Peyer's patch (tissue), 4 donors: ENCODE data around the gene EPG5.

Experiments used
- POLR2A ChIP-seq, 2 donors: fragments of 450-650 bp; IDR thresholded peaks; one replicate each; pipeline ENCODE4 v1.5.1; 2017; ENCODE audit warnings: antibody characterized with exemption in 2 of 2, mild to moderate bottlenecking in 2 of 2, moderate library complexity in 2 of 2
- TF ChIP-seq, protein P1 (sequence below), 6 experiments: fragments of 450-650 bp in 4 of 6; fragments of 200-600 bp in 2 of 6; sonication (generic) in 1 of 6; IDR thresholded peaks; one replicate each; pipeline ENCODE4 v1.5.1; 2017 to 2019; ENCODE audit warnings: antibody characterized with exemption in 6 of 6, mild to moderate bottlenecking in 3 of 6, moderate library complexity in 1 of 6

DNA sequence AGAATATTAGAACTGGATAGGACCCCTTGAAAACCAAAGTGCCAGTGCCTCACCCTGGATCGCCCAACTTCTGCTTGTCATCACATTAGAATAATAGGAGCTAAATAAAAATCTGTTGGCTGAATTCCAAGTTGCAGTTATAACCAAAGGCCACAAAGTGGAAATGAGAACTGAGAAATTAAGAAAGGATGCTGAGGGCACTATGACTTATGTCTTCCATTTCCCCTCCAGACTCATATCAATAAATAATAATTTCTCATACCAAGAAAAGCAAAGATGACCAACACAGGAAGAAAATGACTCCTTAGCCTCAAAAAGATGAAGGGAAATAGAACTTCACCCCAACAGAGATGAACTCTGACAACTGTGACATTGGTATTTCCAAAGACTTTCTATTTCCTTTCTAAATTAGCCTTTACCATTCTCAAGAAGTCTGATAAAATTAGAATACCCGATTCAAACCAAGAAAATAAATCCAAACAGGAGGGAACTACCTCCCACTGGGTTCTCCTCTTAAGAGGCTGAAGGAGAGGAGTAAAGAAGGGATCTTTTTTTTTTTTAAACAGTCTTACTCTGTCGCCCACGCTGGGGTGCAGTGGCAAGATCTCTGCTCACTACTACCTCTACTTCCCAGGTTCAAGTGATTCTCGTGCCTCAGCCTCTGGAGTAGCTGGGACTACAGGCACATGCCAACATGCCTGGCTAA is 46.5 kb upstream of the EPG5 start:
- no peak for TF ChIP-seq POLR2A (IDR thresholded peaks at IDR 0.05)
- TF ChIP-seq, protein P1, sequence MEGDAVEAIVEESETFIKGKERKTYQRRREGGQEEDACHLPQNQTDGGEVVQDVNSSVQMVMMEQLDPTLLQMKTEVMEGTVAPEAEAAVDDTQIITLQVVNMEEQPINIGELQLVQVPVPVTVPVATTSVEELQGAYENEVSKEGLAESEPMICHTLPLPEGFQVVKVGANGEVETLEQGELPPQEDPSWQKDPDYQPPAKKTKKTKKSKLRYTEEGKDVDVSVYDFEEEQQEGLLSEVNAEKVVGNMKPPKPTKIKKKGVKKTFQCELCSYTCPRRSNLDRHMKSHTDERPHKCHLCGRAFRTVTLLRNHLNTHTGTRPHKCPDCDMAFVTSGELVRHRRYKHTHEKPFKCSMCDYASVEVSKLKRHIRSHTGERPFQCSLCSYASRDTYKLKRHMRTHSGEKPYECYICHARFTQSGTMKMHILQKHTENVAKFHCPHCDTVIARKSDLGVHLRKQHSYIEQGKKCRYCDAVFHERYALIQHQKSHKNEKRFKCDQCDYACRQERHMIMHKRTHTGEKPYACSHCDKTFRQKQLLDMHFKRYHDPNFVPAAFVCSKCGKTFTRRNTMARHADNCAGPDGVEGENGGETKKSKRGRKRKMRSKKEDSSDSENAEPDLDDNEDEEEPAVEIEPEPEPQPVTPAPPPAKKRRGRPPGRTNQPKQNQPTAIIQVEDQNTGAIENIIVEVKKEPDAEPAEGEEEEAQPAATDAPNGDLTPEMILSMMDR (IDR thresholded peaks at IDR 0.05) = no peak
